HepG2 (cell line): Measurements from ENCODE around the gene HFM1. TPM values are rescaled to one million over a fixed set of nuclear protein-coding genes. Genes with fewer than 3 reads are reported as not detected.

Source experiments
- ATAC-seq: fragments of 200-7000 bp; cut with Tn5 transposase; 3 replicates; pipeline ENCODE4 v1.9.1; 2020; ENCODE audit warnings: mild to moderate bottlenecking, moderate library complexity
- BruUV-seq: library from RNA; stranded (reverse); fragments of 400-500 nt; replicated peaks from 2 replicates; lab custom pipeline; 2021; lab: Mats Ljungman, UMichigan
- CTCF ChIA-PET: fragments of 300-600 bp; formaldehyde crosslinking; extraction: SDS; loops from one replicate; lab custom pipeline; 2021; ENCODE audit warnings: low total read pairs, inconsistent platforms, low intra/inter-chr PET ratio; lab: Yijun Ruan, JAX
- POLR2A ChIA-PET: fragments of 350-600 bp; sonication (Branson Sonifier 250); formaldehyde crosslinking; loops from one replicate; lab custom pipeline; 2020; ENCODE audit warnings: antibody characterized with exemption, inconsistent platforms; lab: Yijun Ruan, JAX
- DNase-seq: peaks from one replicate; pipeline ENCODE4 v3.0.0-alpha.2; 2015; ENCODE audit warnings: low spot score
- FAIRE-seq: peaks from 3 replicates; lab custom pipeline; 2011; peaks lifted over from hg19 to GRCh38; lab: Jason Lieb, UNC
- H2AFZ ChIP-seq: one replicate; pipeline ENCODE4 v1.6.1; 2011; ENCODE audit warnings: low read length, inconsistent platforms
- H3K27ac ChIP-seq: fragments of 300-600 bp; 3 replicates; pipeline ENCODE4 v1.8.0; 2011; ENCODE audit warnings: mixed run types, mild to moderate bottlenecking, mixed read lengths, low read length, inconsistent platforms; ENCODE audit not compliant: insufficient read depth; ENCODE audit errors: extremely low read length
- H3K27me3 ChIP-seq, 2 experiments: fragments of 200-600 bp in 1 of 2; 2 replicates in 1 of 2; 3 replicates in 1 of 2; pipeline versions ENCODE4 v1.6.0 to v1.8.0; 2011; ENCODE audit warnings: low read length in 2 of 2, mild to moderate bottlenecking in 2 of 2, moderate library complexity in 2 of 2, inconsistent platforms in 1 of 2; ENCODE audit not compliant: insufficient read depth in 2 of 2, control insufficient read depth in 1 of 2
- H3K36me3 ChIP-seq, 2 experiments: fragments of 200-600 bp in 1 of 2; replicated peaks in 1 of 2; 2 replicates in 1 of 2; 3 replicates in 1 of 2; pipeline versions ENCODE4 v1.5.1 to v1.8.0; 2011; ENCODE audit warnings: low read length in 2 of 2, inconsistent platforms in 1 of 2; ENCODE audit not compliant: insufficient read depth in 2 of 2, control insufficient read depth in 1 of 2
- H3K4me1 ChIP-seq: 2 replicates; pipeline ENCODE4 v1.5.1; 2012; ENCODE audit warnings: low read length, inconsistent platforms; ENCODE audit not compliant: insufficient read depth
- H3K4me2 ChIP-seq: 2 replicates; pipeline ENCODE4 v1.6.0; 2011; ENCODE audit warnings: low read depth, low read length, inconsistent platforms
- H3K4me3 ChIP-seq, 3 experiments: fragments of 200-600 bp in 1 of 3; sonication (generic), shearing (Covaris generic) in 1 of 3; replicated peaks in 1 of 3; 2 replicates each; pipeline ENCODE4 v1.5.1; 2011 to 2016; ENCODE audit warnings: low read length in 3 of 3, inconsistent platforms in 2 of 3, low read depth in 2 of 3, mild to moderate bottlenecking in 2 of 3, control low read depth in 1 of 3, mixed read lengths in 1 of 3; ENCODE audit not compliant: insufficient read depth in 1 of 3
- H3K79me2 ChIP-seq: one replicate; pipeline ENCODE4 v1.6.1; 2011; ENCODE audit warnings: low read length, inconsistent platforms; ENCODE audit not compliant: insufficient read depth
- H3K9ac ChIP-seq: 2 replicates; pipeline ENCODE4 v1.6.0; 2011; ENCODE audit warnings: mild to moderate bottlenecking, low read depth, low read length, inconsistent platforms; ENCODE audit not compliant: insufficient read depth
- H3K9me3 ChIP-seq: 2 replicates; pipeline ENCODE4 v1.5.1; 2012; ENCODE audit warnings: mild to moderate bottlenecking, low read length
- H4K20me1 ChIP-seq: 2 replicates; pipeline ENCODE4 v1.6.0; 2011; ENCODE audit warnings: inconsistent platforms, mild to moderate bottlenecking, low read length, moderate library complexity; ENCODE audit not compliant: insufficient read depth
- GTF2F1 ChIP-seq: fragments of 150-350 bp; IDR thresholded peaks from 2 replicates; pipeline ENCODE4 v1.6.1; 2014; ENCODE audit warnings: low read length
- MIXL1 ChIP-seq: IDR thresholded peaks from 2 replicates; pipeline ENCODE4 v1.6.1; 2016
- RBFOX2 ChIP-seq: fragments of 200-400 bp; formaldehyde crosslinking; IDR thresholded peaks from 2 replicates; pipeline ENCODE4 v1.6.1; 2017; ENCODE audit warnings: low read depth, mild to moderate bottlenecking, low read length
- ZNF432 ChIP-seq: sonication (generic); formaldehyde crosslinking; IDR thresholded peaks from 2 replicates; pipeline ENCODE4 v1.5.0; 2020; ENCODE audit warnings: missing genetic modification reagents, mild to moderate bottlenecking, borderline replicate concordance
- in situ Hi-C: cut with HindIII; loops from 2 replicates; pipeline ENCODE4 v1.10.0; 2017; ENCODE audit warnings: low pct_unique_long_range_greater_than_20kb; ENCODE audit not compliant: extremely low pct_ligation_motif_present
- intact Hi-C: fragments of 100-400 bp; cut with micrococcal nuclease; formaldehyde crosslinking; loops from one replicate; pipeline ENCODE4 v1.10.0; 2022; ENCODE audit not compliant: unreplicated experiment
- polyA plus RNA-seq, 8 experiments: library from polyadenylated mRNA; depleted of rRNA in 3 of 8; stranded (reverse) in 7 of 8; unstranded in 1 of 8; fragments of >200 nt; fragmentation: Illumina TruSeq in 4 of 8; extraction: Trizol in 4 of 8; gene quantifications; 2 replicates each; pipeline versions ENCODE4 v1.2.1 to v1.2.3, GENCODE V29; 2011 to 2016; ENCODE audit warnings: low read depth in 4 of 8, missing spikeins in 1 of 8, mixed read lengths in 1 of 8; ENCODE audit not compliant: insufficient read depth in 1 of 8
- total RNA-seq, 5 experiments: library from RNA; depleted of rRNA; stranded (reverse); fragments of >200 nt; fragmentation: Illumina TruSeq; extraction: Trizol; gene quantifications; 2 replicates each; pipeline ENCODE4 v1.2.3, GENCODE V29; 2016; ENCODE audit warnings: low read depth in 1 of 5
- TF ChIP-seq, protein P1 (sequence below): sonication (generic); formaldehyde crosslinking; IDR thresholded peaks from 2 replicates; pipeline ENCODE4 v1.4.0; 2020; ENCODE audit warnings: missing genetic modification reagents
- TF ChIP-seq, protein P2 (sequence below): sonication (generic); formaldehyde crosslinking; IDR thresholded peaks from 2 replicates; pipeline ENCODE4 v1.4.0; 2020; ENCODE audit warnings: missing genetic modification reagents
- TF ChIP-seq, protein P3 (sequence below): IDR thresholded peaks from 2 replicates; pipeline ENCODE4 v1.6.1; 2016; ENCODE audit warnings: low read depth, borderline replicate concordance

HFM1 gene
- total and polyA plus RNA-seq, 2 of the 13 experiments (the other 11 are each of a cell fraction or from before 2014, with no cell fraction given), result 0.29 to 1.4 TPM

DNA sequence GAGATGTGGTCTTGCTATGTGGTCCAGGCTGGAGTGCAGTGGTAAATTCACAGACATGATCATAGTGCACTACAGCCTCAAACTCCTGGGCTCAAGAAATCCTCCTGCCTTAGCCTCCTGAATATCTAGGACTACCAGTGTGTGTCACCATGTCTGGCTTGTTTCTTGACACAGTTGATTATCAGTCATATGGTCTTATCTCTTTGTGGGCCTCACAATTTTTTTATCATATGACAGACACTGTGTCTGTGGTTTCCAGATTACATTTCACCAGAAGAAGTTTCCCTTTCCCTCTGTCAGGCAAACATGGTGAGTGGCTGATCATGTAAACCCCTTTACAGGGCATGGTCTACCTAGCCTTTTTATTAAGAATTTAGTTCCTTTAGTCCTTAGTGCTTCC lies 96.1 kb downstream of the HFM1 start:
- no peak overlapping the region for H3K9ac ChIP-seq
- H3K9me3 ChIP-seq, result peaks cover 25% of the 10 kb centered on the region
- ChIA-PET CTCF (no interaction called here), POLR2A (no interaction called here)
- DNase-seq (no peak), ATAC-seq (no peak), FAIRE-seq (no peak)
- in situ Hi-C loops (no loop called here), intact Hi-C loops (no loop called here)
- H3K79me2 ChIP-seq, result no peaks in the 10 kb centered on the region
- TF ChIP-seq, protein P1, sequence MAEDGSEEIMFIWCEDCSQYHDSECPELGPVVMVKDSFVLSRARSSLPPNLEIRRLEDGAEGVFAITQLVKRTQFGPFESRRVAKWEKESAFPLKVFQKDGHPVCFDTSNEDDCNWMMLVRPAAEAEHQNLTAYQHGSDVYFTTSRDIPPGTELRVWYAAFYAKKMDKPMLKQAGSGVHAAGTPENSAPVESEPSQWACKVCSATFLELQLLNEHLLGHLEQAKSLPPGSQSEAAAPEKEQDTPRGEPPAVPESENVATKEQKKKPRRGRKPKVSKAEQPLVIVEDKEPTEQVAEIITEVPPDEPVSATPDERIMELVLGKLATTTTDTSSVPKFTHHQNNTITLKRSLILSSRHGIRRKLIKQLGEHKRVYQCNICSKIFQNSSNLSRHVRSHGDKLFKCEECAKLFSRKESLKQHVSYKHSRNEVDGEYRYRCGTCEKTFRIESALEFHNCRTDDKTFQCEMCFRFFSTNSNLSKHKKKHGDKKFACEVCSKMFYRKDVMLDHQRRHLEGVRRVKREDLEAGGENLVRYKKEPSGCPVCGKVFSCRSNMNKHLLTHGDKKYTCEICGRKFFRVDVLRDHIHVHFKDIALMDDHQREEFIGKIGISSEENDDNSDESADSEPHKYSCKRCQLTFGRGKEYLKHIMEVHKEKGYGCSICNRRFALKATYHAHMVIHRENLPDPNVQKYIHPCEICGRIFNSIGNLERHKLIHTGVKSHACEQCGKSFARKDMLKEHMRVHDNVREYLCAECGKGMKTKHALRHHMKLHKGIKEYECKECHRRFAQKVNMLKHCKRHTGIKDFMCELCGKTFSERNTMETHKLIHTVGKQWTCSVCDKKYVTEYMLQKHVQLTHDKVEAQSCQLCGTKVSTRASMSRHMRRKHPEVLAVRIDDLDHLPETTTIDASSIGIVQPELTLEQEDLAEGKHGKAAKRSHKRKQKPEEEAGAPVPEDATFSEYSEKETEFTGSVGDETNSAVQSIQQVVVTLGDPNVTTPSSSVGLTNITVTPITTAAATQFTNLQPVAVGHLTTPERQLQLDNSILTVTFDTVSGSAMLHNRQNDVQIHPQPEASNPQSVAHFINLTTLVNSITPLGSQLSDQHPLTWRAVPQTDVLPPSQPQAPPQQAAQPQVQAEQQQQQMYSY (CRISPR knock-in tag), result no peak
- no peak for TF ChIP-seq GTF2F1
- TF ChIP-seq, protein P2, sequence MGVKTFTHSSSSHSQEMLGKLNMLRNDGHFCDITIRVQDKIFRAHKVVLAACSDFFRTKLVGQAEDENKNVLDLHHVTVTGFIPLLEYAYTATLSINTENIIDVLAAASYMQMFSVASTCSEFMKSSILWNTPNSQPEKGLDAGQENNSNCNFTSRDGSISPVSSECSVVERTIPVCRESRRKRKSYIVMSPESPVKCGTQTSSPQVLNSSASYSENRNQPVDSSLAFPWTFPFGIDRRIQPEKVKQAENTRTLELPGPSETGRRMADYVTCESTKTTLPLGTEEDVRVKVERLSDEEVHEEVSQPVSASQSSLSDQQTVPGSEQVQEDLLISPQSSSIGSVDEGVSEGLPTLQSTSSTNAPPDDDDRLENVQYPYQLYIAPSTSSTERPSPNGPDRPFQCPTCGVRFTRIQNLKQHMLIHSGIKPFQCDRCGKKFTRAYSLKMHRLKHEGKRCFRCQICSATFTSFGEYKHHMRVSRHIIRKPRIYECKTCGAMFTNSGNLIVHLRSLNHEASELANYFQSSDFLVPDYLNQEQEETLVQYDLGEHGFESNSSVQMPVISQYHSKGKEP, result no peak
- no peak for TF ChIP-seq RBFOX2
- no peak for TF ChIP-seq ZNF432 (CRISPR knock-in tag)
- TF ChIP-seq, protein P3, sequence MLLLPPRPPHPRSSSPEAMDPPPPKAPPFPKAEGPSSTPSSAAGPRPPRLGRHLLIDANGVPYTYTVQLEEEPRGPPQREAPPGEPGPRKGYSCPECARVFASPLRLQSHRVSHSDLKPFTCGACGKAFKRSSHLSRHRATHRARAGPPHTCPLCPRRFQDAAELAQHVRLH (CRISPR knock-in tag), result no peak
- TF ChIP-seq MIXL1 (CRISPR knock-in tag), result no peak
- H3K4me1 ChIP-seq, result no peaks in the 10 kb centered on the region
- H2AFZ ChIP-seq, result no peak overlapping the region
- BruUV-seq, result no TSS peak
- H4K20me1 ChIP-seq, result no peaks in the 10 kb centered on the region
- no peak overlapping the region for H3K4me2 ChIP-seq
- H3K27me3 ChIP-seq, result no peaks in the 10 kb centered on the region
- H3K36me3 ChIP-seq, result no peaks in the 10 kb centered on the region
- H3K4me3 ChIP-seq, result no peak overlapping the region
- H3K27ac ChIP-seq, result no peak overlapping the region
